Transverse colon (tissue), 4 donors: ENCODE results near the gene GATB. TPM values are rescaled to one million over a fixed set of nuclear protein-coding genes. Genes with fewer than 3 reads are reported as not detected.

ENCODE experiments used
- DNase-seq: peaks from one replicate; pipeline ENCODE4 v3.0.0-alpha.2; 2019
- H3K27ac ChIP-seq, 4 donors: fragments of 200-600 bp; sonication (generic); 2 replicates each; pipeline ENCODE4 v1.5.1; 2016 to 2018; ENCODE audit warnings: inconsistent platforms in 4 of 4
- H3K27me3 ChIP-seq: fragments of 200-600 bp; sonication (generic); 2 replicates; pipeline ENCODE4 v1.5.1; 2017; ENCODE audit warnings: inconsistent platforms
- H3K36me3 ChIP-seq, 4 donors: fragments of 200-600 bp; sonication (generic); 2 replicates each; pipeline ENCODE4 v1.5.1; 2017 to 2019; ENCODE audit warnings: inconsistent platforms in 4 of 4
- H3K4me1 ChIP-seq, 4 donors: fragments of 200-600 bp; sonication (generic); 2 replicates each; pipeline ENCODE4 v1.5.1; 2017 to 2020; ENCODE audit warnings: inconsistent platforms in 4 of 4
- H3K4me3 ChIP-seq, 4 donors: fragments of 200-600 bp; sonication (generic); 1 replicate in 1 of 4; 2 replicates in 3 of 4; pipeline versions ENCODE4 v1.5.1 to v1.6.1; 2017 to 2019; ENCODE audit warnings: inconsistent platforms in 4 of 4
- H3K9me3 ChIP-seq, 2 donors: fragments of 200-600 bp; sonication (generic); 2 replicates each; pipeline ENCODE4 v1.5.1; 2017 to 2019; ENCODE audit warnings: inconsistent platforms in 2 of 2
- CTCF ChIP-seq, 5 experiments: fragments of 200-600 bp in 3 of 5; fragments of 450-650 bp in 2 of 5; sonication (generic) in 3 of 5; IDR thresholded peaks; 1 replicate in 2 of 5; 2 replicates in 3 of 5; pipeline ENCODE4 v1.5.1; 2016 to 2017; ENCODE audit warnings: antibody characterized with exemption in 5 of 5, inconsistent platforms in 3 of 5, mild to moderate bottlenecking in 2 of 5, moderate library complexity in 1 of 5
- EP300 ChIP-seq: sonication (generic); formaldehyde crosslinking; IDR thresholded peaks from one replicate; pipeline ENCODE4 v1.6.1; 2017; ENCODE audit warnings: antibody characterized with exemption, low read depth
- POLR2A ChIP-seq: fragments of 450-650 bp; IDR thresholded peaks from one replicate; pipeline ENCODE4 v1.6.1; 2016; ENCODE audit warnings: antibody characterized with exemption, mild to moderate bottlenecking, moderate library complexity
- POLR2AphosphoS5 ChIP-seq, 3 donors: sonication (generic); formaldehyde crosslinking; IDR thresholded peaks; one replicate each; pipeline ENCODE4 v1.6.1; 2016; ENCODE audit warnings: antibody characterized with exemption in 3 of 3
- WGBS, 2 donors: methylation state at CpG; one replicate each; pipeline ENCODE4 v1.1.5; 2018; ENCODE audit warnings: low coverage in 1 of 2; 5-methylcytosine and 5-hydroxymethylcytosine counted together
- in situ Hi-C, 4 donors: fragments of 200-750 bp; cut with MboI; loops; one replicate each; pipeline versions ENCODE4 v1.15.0 to v1.15.1; 2017; ENCODE audit warnings: low sequenced_read_pairs in 3 of 4, low pct_ligation_motif_present in 1 of 4, low pct_unique_long_range_greater_than_20kb in 1 of 4
- intact Hi-C: fragments of 100-400 bp; cut with DNase I; formaldehyde crosslinking; loops from one replicate; pipeline ENCODE4 v1.15.1; 2023; ENCODE audit warnings: low total_unique reads
- total RNA-seq, 4 donors: library from RNA; depleted of rRNA; stranded (reverse); fragments of >200 nt; gene quantifications; one replicate each; pipeline ENCODE4 v1.1.0, GENCODE V29; 2016

GATB gene
- total RNA-seq, 4 donors from 2014 or later, result 22.5 to 111 (median 27.3) TPM

- no peak overlapping the region for H3K4me3 ChIP-seq
- 91 to 100% methylated on average over 2 to 8 of the region's 8 CpGs for WGBS, 2 donors
- no peak for DNase-seq
- in situ Hi-C loops, result no loop called here
- peaks cover 0 to 8% (median 0%) of the 10 kb centered on the region in 4 donors for H3K4me1 ChIP-seq
- no peak overlapping the region for H3K27ac ChIP-seq
- H3K9me3 ChIP-seq, result no peaks in the 10 kb centered on the region
- no peaks in the 10 kb centered on the region for H3K27me3 ChIP-seq
- no peak for TF ChIP-seq EP300
- no peak for TF ChIP-seq CTCF (IDR thresholded peaks at IDR 0.05)
- no peak for TF ChIP-seq POLR2A
- no peak for TF ChIP-seq POLR2AphosphoS5 (IDR thresholded peaks at IDR 0.05)
- H3K36me3 ChIP-seq, result no peaks in the 10 kb centered on the region
- intact Hi-C loops, result no loop called here
These were observed 81.6 kb downstream of the GATB start for GRCh38 chr4:151679231-151679630.

GRCh38 chr4:151678048-151678872 lies 82.5 kb downstream of the GATB start:
- TF ChIP-seq POLR2A (no peak), POLR2AphosphoS5 (IDR thresholded peaks at IDR 0.05) (no peak), EP300 (no peak), CTCF (IDR thresholded peaks at IDR 0.05) (no peak)
- in situ Hi-C loops, result no loop called here
- H3K36me3 ChIP-seq, result no peaks in the 10 kb centered on the region
- no peak overlapping the region for H3K4me3 ChIP-seq
- intact Hi-C loops, result no loop called here
- WGBS, 2 donors, result 63 to 91% methylated on average over 7 to 14 of the region's 14 CpGs
- H3K27ac ChIP-seq, result no peak overlapping the region
- no peak for DNase-seq
- H3K27me3 ChIP-seq, result no peaks in the 10 kb centered on the region
- H3K4me1 ChIP-seq, result peaks cover 0 to 10% (median 0%) of the 10 kb centered on the region in 4 donors
- H3K9me3 ChIP-seq, result no peaks in the 10 kb centered on the region

GRCh38 chr4:151677193-151677592 lies 83.6 kb downstream of the GATB start:
- no peak overlapping the region for H3K27ac ChIP-seq
- 62 to 88% methylated on average over 3 of the region's 3 CpGs for WGBS, 2 donors
- in situ Hi-C loops, result no loop called here
- no peaks in the 10 kb centered on the region for H3K9me3 ChIP-seq
- no peak overlapping the region for H3K4me3 ChIP-seq
- TF ChIP-seq POLR2A (no peak), POLR2AphosphoS5 (IDR thresholded peaks at IDR 0.05) (no peak), EP300 (no peak), CTCF (IDR thresholded peaks at IDR 0.05) (no peak)
- no peaks in the 10 kb centered on the region for H3K27me3 ChIP-seq
- no peaks in the 10 kb centered on the region for H3K36me3 ChIP-seq
- DNase-seq, result no peak
- intact Hi-C loops, result no loop called here
- H3K4me1 ChIP-seq, result peaks cover 0 to 10% (median 0%) of the 10 kb centered on the region in 4 donors

GRCh38 chr4:151676301-151676700 lies 84.5 kb downstream of the GATB start:
- no peaks in the 10 kb centered on the region for H3K9me3 ChIP-seq
- 87 to 92% methylated on average over 4 to 11 of the region's 11 CpGs for WGBS, 2 donors
- H3K4me1 ChIP-seq, result peaks cover 0 to 10% (median 0%) of the 10 kb centered on the region in 4 donors
- in situ Hi-C loops, result no loop called here
- TF ChIP-seq EP300 (no peak), CTCF (IDR thresholded peaks at IDR 0.05) (no peak), POLR2A (no peak), POLR2AphosphoS5 (IDR thresholded peaks at IDR 0.05) (no peak)
- no peaks in the 10 kb centered on the region for H3K36me3 ChIP-seq
- H3K4me3 ChIP-seq, result no peak overlapping the region
- no peaks in the 10 kb centered on the region for H3K27me3 ChIP-seq
- DNase-seq, result no peak
- intact Hi-C loops, result no loop called here
- no peak overlapping the region for H3K27ac ChIP-seq
